ENCODE results near the gene CCL4L2. TPM values are rescaled to one million over a fixed set of nuclear protein-coding genes. Genes with fewer than 3 reads are reported as not detected.
"Not testable (repeated sequence)": the region's sequence is repeated elsewhere in the genome, so short reads cannot be mapped to it uniquely, and the experiment has no call there.

The CCL4L2 gene
- total RNA-seq, 2 experiments from 2014 or later, result 831 TPM

DNA sequence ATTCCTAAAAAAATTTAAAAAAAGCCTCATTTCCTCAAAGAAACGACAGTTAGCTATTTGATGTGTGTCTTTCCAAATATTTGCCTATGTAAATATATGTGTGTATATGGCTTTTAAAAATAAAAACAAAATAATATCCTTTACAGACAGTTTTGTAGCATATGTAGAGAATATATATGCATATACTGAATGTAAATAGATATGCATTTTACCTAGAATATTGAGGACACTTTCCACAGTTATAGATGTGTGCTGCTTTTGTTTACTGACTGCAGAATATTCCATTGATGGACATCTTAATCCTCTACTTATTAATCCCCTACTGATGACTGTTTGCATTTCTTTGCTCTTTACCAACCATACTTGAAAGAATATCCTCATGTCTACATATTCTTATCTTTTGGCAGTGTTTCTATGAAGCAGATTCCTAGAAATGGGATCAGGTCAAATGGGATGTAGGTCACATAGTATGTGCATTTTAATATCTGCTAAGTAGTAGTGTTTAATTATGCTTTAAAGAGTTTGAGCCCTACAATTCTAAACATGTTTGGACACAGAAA, 17.6 kb upstream of the CCL4L2 start:
- POLR2A ChIA-PET, result interaction anchor here (0.6 to 2.8 kb wide), 6 partner anchors 9 to 323 kb away, joined by 3 to 36 read pairs (median 4); partner anchors contain the start of gene CCL4L2
- CTCF ChIA-PET, result interaction anchor here (1.2 to 2.8 kb wide), 4 partner anchors 10 to 290 kb away, joined by 3 to 13 read pairs (median 8); no protein-coding TSS in a partner anchor

GRCh38 chr17:36194147-36194831, 16.6 kb upstream of the CCL4L2 start:
- ChIA-PET POLR2A (interaction anchor here (1.4 to 3.3 kb wide), 4 partner anchors 11 to 17 kb away, joined by 4 to 61 read pairs (median 22); partner anchors contain the start of gene CCL4L2), CTCF (interaction anchor here (1.2 to 2.8 kb wide), 2 partner anchors 9 to 11 kb away, joined by 7 to 13 read pairs; no protein-coding TSS in a partner anchor)

DNA sequence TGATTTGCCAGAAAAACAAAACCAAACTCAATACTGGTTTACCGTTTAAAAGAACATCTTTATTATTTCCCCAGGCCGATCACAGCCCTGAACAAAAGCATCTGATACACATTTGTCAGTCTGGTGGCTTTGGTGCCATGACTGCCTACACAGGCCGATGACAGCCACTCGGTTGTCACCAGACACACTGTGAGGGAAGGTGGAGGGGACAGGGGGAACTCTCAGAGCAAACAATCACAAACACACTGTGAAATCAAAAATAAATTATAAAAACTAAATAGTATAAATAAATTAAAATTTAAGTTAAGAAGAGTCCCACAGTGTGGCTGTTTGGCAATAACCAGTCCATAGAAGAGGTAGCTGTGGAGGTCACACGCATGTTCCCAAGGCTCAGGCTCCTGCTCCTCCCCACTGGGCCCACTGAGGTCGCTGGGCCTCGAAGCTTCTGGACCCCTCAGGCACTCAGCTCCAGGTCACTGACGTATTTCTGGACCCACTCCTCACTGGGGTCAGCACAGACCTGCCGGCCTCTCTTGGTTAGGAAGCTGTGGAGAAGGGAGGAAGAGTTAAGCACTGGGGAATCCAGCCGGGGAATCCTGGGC, 15.9 kb upstream of the CCL4L2 start:
- POLR2A ChIA-PET, result interaction anchor here (0.9 to 4.8 kb wide), 4 partner anchors 8 to 17 kb away, joined by 4 to 61 read pairs (median 24); partner anchors contain the start of gene CCL4L2
- CTCF ChIA-PET, result interaction anchor here (0.6 to 1.3 kb wide), 2 partner anchors 11 to 12 kb away, joined by 3 to 4 read pairs; no protein-coding TSS in a partner anchor

- ChIA-PET POLR2A (interaction anchor here (0.9 to 4.8 kb wide), 4 partner anchors 9 to 16 kb away, joined by 4 to 61 read pairs (median 24); partner anchors contain the start of gene CCL4L2), CTCF (interaction anchor here (0.6 to 1.4 kb wide), 4 partner anchors 11 to 226 kb away, joined by 3 to 4 read pairs (median 3); no protein-coding TSS in a partner anchor)
Observed at GRCh38 chr17:36195434-36196130, 15.3 kb upstream of the CCL4L2 start.

GRCh38 chr17:36196131-36196486, 14.8 kb upstream of the CCL4L2 start:
- CTCF ChIA-PET, result interaction anchor here (0.6 to 1.8 kb wide), 5 partner anchors 10 to 244 kb away, joined by 3 to 6 read pairs (median 3); no protein-coding TSS in a partner anchor
- POLR2A ChIA-PET, result interaction anchor here (0.5 to 4.8 kb wide), 7 partner anchors 8 to 318 kb away, joined by 4 to 61 read pairs (median 6); partner anchors contain the start of gene CCL4L2

DNA sequence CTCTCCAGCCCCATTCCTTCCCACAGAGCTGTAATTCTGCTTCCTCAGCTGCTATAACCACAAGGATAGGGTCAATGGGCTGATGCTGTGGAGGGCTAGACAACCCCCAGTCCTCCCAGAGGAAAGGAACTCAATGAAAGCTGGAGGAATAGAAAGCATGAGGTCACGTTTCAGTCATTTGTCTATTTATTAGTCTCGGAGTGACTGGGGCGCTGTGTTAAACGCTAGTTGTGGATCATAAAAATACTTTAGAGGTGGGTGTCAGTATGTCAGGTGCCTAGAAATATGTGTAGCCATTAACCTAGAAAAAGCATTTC, 13.5 kb upstream of the CCL4L2 start:
- POLR2A ChIA-PET, result interaction anchor here (0.7 to 4.8 kb wide), 5 partner anchors 9 to 15 kb away, joined by 3 to 61 read pairs (median 17); partner anchors contain the start of gene CCL4L2

GRCh38 chr17:36198831-36199465, 11.9 kb upstream of the CCL4L2 start:
- ChIA-PET CTCF (interaction anchor here (0.9 to 2.9 kb wide), 3 partner anchors 10 to 13 kb away, joined by 3 to 12 read pairs (median 3); partner anchors contain the start of gene CCL4L2), POLR2A (interaction anchor here (1.0 to 4.8 kb wide), 4 partner anchors 10 to 16 kb away, joined by 3 to 44 read pairs (median 6); partner anchors contain the start of gene CCL4L2)

More for the DNA sequence above, 13.5 kb upstream of the CCL4L2 start:
- CTCF ChIA-PET, result interaction anchor here (1.1 to 2.9 kb wide), 4 partner anchors 9 to 228 kb away, joined by 3 to 12 read pairs (median 6); partner anchors contain the start of gene CCL4L2

- CTCF ChIA-PET, POLR2A ChIA-PET: not testable (repeated sequence)
Observed at GRCh38 chr17:36201102-36201501, 9.8 kb upstream of the CCL4L2 start.

DNA sequence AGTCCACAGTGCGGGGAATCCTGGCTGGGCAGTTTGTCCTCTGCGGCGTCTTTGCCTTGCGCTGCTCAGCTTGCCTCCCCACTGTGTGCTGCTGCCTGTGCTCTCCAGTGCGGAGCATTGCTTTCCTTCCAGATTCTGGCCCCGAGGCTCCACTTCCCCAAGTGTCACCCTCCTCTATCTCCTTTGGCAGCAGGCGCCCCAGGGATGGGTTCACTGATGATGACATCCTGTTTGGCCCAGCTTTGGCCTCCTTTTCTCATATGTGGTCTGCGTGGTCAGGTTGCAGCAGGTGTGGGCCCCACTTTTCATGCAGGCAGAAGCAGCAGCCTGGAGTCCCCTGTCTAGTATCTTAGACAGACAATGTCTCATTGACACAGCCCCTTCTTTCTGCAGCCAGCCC, 9.4 kb upstream of the CCL4L2 start:
- POLR2A ChIA-PET, result not testable (repeated sequence)

GRCh38 chr17:36203335-36203734, 7.5 kb upstream of the CCL4L2 start:
- POLR2A ChIA-PET, result no interaction called here

More for the DNA sequence above, 9.4 kb upstream of the CCL4L2 start:
- CTCF ChIA-PET, result not testable (repeated sequence)

DNA sequence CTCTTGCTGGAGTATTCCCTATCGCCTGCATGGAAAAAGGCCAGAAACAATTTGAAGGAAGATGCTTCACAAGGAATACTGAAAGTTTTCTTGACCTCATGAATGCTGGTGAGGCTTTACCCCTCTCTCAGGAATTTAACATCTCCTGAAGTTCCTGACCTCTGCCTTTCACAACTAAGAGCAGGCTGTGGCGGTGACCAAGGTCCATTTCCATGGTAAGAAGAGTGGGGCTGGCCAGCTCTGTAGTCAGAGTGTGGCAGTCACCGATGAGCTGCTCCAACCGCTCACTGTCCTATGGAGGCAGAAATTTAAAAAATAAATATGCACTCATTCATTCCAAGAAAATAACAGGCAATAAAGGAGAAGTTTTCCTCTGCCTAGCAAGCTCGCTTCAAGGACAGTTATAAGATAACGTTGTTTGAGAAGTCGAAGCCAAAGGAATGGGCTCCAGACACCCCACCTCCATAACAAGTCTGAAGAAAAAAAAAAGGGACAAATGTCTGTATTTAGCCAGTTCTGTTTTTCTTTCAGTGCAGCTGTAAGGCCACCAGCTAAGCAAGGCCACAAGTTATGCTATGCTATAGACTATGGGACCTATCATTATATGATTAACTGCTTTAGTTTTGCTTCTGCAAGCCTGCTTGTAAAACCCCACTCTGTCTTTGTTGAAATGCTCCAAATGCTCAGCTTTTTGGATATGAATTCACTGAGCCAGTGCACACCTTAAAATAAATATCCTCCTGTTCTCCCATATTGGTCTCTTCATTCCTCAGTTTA, 6.0 kb upstream of the CCL4L2 start:
- CTCF ChIA-PET, result no interaction called here
- POLR2A ChIA-PET, result interaction anchor here (0.7 to 0.9 kb wide), 2 partner anchors 12 to 16 kb away, joined by 3 read pairs; no protein-coding TSS in a partner anchor

More at GRCh38 chr17:36203335-36203734, 7.5 kb upstream of the CCL4L2 start:
- CTCF ChIA-PET, result interaction anchor here (2.6 kb wide), 1 partner anchor 11 kb away, joined by 13 read pairs; no protein-coding TSS in a partner anchor

DNA sequence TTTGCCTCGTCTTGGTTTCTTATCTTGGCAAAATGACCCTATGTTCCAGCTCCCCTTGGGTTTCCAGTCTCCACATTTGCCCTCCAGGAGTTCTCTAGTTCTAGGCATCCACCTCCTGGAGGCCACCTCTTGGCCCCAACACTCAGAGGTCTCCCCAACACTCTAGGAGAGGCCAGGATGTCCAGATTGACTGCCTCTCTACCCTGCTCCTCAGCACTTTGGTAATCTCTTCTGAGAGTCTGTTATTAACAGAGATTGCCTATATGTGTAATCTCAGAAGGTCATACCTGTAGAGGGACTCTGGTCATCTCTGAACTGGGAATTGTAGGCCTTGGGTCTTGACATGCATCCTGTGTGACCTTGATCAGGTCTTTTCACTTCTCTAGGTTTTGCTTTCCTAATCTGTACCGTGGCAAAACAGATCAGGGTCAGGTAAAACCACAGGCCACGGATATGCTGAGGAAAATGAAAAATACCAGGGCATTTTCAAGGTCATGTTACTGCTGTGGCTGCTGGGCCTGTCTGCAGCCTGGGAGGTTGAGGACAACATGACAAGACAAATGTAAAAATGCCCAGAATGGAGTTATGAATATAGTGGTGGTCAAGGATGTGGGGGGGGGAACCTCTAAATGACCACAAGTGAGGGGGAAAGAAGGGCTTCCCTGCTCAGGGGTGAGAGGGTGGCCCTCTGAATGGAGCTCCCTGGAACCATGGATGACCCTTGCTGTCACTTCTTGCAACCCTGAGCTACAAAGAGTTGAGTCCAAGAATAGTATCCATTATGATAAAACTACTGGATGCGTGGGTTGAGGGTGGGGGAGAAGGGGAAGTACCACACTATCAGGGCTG, 5.0 kb upstream of the CCL4L2 start:
- ChIA-PET POLR2A (interaction anchor here (0.7 to 1.1 kb wide), 5 partner anchors 11 to 21 kb away, joined by 3 to 5 read pairs (median 4); no protein-coding TSS in a partner anchor), CTCF (interaction anchor here (0.7 kb wide), 1 partner anchor 10 kb away, joined by 3 read pairs; no protein-coding TSS in a partner anchor)

DNA sequence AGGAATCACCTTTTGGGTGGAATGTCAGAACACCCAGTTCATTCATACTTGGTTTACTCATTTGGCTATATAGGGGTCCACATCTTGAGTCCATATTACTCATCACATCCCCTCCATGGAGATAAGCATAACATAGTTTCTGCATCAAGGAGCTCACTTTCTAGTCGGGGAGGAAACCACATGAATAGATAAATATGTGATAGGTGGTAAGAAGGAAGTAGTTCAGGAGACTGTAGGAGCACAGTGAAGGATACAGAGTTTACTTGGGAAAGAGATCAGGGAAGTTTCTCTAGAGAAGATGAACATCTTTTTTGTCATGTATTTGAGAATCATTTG, 4.4 kb upstream of the CCL4L2 start:
- ChIA-PET POLR2A (interaction anchor here (0.6 to 1.1 kb wide), 4 partner anchors 9 to 21 kb away, joined by 3 to 5 read pairs (median 4); no protein-coding TSS in a partner anchor), CTCF (interaction anchor here (0.7 to 0.9 kb wide), 2 partner anchors 11 to 23 kb away, joined by 3 read pairs; no protein-coding TSS in a partner anchor)

DNA sequence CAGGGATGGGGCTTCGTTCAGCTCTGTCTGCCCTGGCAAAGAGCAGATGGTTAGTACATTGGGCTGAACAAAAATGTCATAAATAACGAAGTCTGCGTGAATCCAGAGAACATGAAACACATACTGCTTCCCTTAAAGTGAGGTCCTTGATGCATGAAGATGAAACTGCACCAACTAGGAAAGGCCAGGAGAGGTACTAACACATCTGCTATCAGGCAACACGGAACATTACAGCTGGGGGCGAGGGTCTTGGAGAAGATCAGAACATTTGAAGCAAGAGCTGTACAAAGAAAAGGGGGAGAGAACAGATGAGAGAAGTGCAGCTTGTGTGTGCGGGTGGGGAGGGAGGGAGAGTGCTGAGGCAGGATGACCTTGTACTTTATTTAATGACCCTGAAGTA, 3.5 kb upstream of the CCL4L2 start:
- POLR2A ChIA-PET, result not testable (repeated sequence)
- CTCF ChIA-PET, result interaction anchor here (0.9 kb wide), 1 partner anchor 24 kb away, joined by 3 read pairs; no protein-coding TSS in a partner anchor

- ChIA-PET CTCF (interaction anchor here (0.7 to 2.3 kb wide), 2 partner anchors 12 to 17 kb away, joined by 3 to 12 read pairs; no protein-coding TSS in a partner anchor), POLR2A (interaction anchor here (4.3 kb wide), 1 partner anchor 12 kb away, joined by 44 read pairs; the partner anchor contains the start of genes CCL3L1 and CCL3L3)
Observed at GRCh38 chr17:36209575-36209974, 1.3 kb upstream of the CCL4L2 start.

Measured in activated CD8-positive, alpha-beta memory T cell treated with anti-CD3 and anti-CD28 coated beads for 36 hours (primary cell).